WTC11 (cell line): Measurements from ENCODE around the gene NPFFR1. TPM values are rescaled to one million over a fixed set of nuclear protein-coding genes. Genes with fewer than 3 reads are reported as not detected.
A peak's percentile ranks its signal among the peaks of the same experiment; 100 is the strongest.

Experiments
- ATAC-seq: fragments of 200-7000 bp; cut with Tn5 transposase; 2 replicates; pipeline ENCODE4 v1.10.0; 2021; ENCODE audit warnings: mild to moderate bottlenecking, moderate library complexity
- CTCF ChIA-PET: fragments of 300-600 bp; sonication (Branson Sonifier 250); formaldehyde crosslinking; loops from one replicate; lab custom pipeline; 2021; ENCODE audit warnings: antibody characterized with exemption; lab: Charles Lee
- POLR2A ChIA-PET: fragments of 350-600 bp; sonication (Branson Sonifier 250); formaldehyde crosslinking; loops from one replicate; lab custom pipeline; 2021; ENCODE audit warnings: antibody characterized with exemption; lab: Charles Lee
- DNase-seq: peaks from one replicate; pipeline ENCODE4 v3.0.0; 2021; ENCODE audit warnings: low spot score
- H3K27ac Mint-ChIP-seq: 2 replicates; pipeline ENCODE4 v1.8.0; 2021; ENCODE audit warnings: mixed read lengths
- H3K27me3 Mint-ChIP-seq: 2 replicates; pipeline ENCODE4 v1.8.0; 2021; ENCODE audit warnings: low read depth, mild to moderate bottlenecking, moderate library complexity, mixed read lengths
- H3K36me3 Mint-ChIP-seq: 2 replicates; pipeline ENCODE4 v1.8.0; 2021; ENCODE audit warnings: mixed read lengths
- H3K4me1 Mint-ChIP-seq: 2 replicates; pipeline ENCODE4 v1.8.0; 2022; ENCODE audit warnings: mixed read lengths
- H3K4me3 Mint-ChIP-seq: 2 replicates; pipeline ENCODE4 v1.8.0; 2021; ENCODE audit warnings: mild to moderate bottlenecking, moderate library complexity, mixed read lengths
- H3K9me3 Mint-ChIP-seq: 2 replicates; pipeline ENCODE4 v1.8.0; 2021; ENCODE audit warnings: mixed read lengths
- ARID4B ChIP-seq: sonication (generic); formaldehyde crosslinking; IDR thresholded peaks from 2 replicates; pipeline ENCODE4 v1.8.0; 2023; ENCODE audit warnings: missing genetic modification reagents, mild to moderate bottlenecking, borderline replicate concordance
- CREB1 ChIP-seq: sonication (generic); formaldehyde crosslinking; IDR thresholded peaks from 2 replicates; pipeline ENCODE4 v1.8.0; 2023; ENCODE audit warnings: mild to moderate bottlenecking, missing genetic modification reagents
- ELF4 ChIP-seq: sonication (generic); formaldehyde crosslinking; IDR thresholded peaks from 2 replicates; pipeline ENCODE4 v1.8.1; 2022; ENCODE audit warnings: low read depth, mild to moderate bottlenecking, moderate library complexity, missing genetic modification reagents
- EMX1 ChIP-seq: fragments of 250-450 bp; sonication (Bioruptor Pico); IDR thresholded peaks from 2 replicates; pipeline ENCODE4 v1.8.0; 2021; ENCODE audit warnings: mild to moderate bottlenecking
- ETV6 ChIP-seq: sonication (generic); formaldehyde crosslinking; IDR thresholded peaks from 2 replicates; pipeline ENCODE4 v1.8.1; 2022; ENCODE audit warnings: mild to moderate bottlenecking, missing genetic modification reagents
- FOXP4 ChIP-seq: sonication (generic); formaldehyde crosslinking; IDR thresholded peaks from 2 replicates; pipeline ENCODE4 v1.8.0; 2022; ENCODE audit warnings: mild to moderate bottlenecking, missing genetic modification reagents
- IRF1 ChIP-seq: sonication (generic); formaldehyde crosslinking; IDR thresholded peaks from 2 replicates; pipeline ENCODE4 v1.8.0; 2023; ENCODE audit warnings: missing genetic modification reagents
- NFATC4 ChIP-seq: fragments of 250-450 bp; sonication (Bioruptor Pico); IDR thresholded peaks from 2 replicates; pipeline ENCODE4 v1.9.0; 2021; ENCODE audit warnings: mild to moderate bottlenecking
- RORB ChIP-seq: fragments of 250-450 bp; sonication (Bioruptor Pico); IDR thresholded peaks from 2 replicates; pipeline ENCODE4 v1.9.0; 2021; ENCODE audit warnings: mild to moderate bottlenecking
- TCF7 ChIP-seq: sonication (generic); formaldehyde crosslinking; IDR thresholded peaks from 2 replicates; pipeline ENCODE4 v1.8.0; 2022; ENCODE audit warnings: mild to moderate bottlenecking, low read depth, missing genetic modification reagents, moderate library complexity
- TEAD1 ChIP-seq: sonication (generic); formaldehyde crosslinking; IDR thresholded peaks from 2 replicates; pipeline ENCODE4 v1.8.0; 2022; ENCODE audit warnings: mild to moderate bottlenecking, missing genetic modification reagents
- ZBTB21 ChIP-seq: sonication (generic); formaldehyde crosslinking; IDR thresholded peaks from 2 replicates; pipeline ENCODE4 v1.8.1; 2023; ENCODE audit warnings: mild to moderate bottlenecking, missing genetic modification reagents, borderline replicate concordance
- ZNF263 ChIP-seq: sonication (generic); formaldehyde crosslinking; IDR thresholded peaks from 2 replicates; pipeline ENCODE4 v1.8.1; 2022; ENCODE audit warnings: low read depth, mild to moderate bottlenecking, moderate library complexity, missing genetic modification reagents
- ZNF396 ChIP-seq: fragments of 250-450 bp; sonication (Bioruptor Pico); IDR thresholded peaks from 2 replicates; pipeline ENCODE4 v1.8.0; 2021; ENCODE audit warnings: mild to moderate bottlenecking, moderate library complexity, borderline replicate concordance
- ZNF423 ChIP-seq: fragments of 250-450 bp; sonication (Bioruptor Pico); IDR thresholded peaks from 2 replicates; pipeline ENCODE4 v2.1.2; 2022; ENCODE audit warnings: mild to moderate bottlenecking, moderate library complexity
- ZNF532 ChIP-seq: fragments of 250-450 bp; sonication (Bioruptor Pico); IDR thresholded peaks from 2 replicates; pipeline ENCODE4 v1.9.0; 2021; ENCODE audit warnings: mild to moderate bottlenecking, borderline replicate concordance
- total RNA-seq: library from RNA; stranded (reverse); gene quantifications from 3 replicates; pipeline ENCODE4 v1.2.3, GENCODE V29; 2021
- TF ChIP-seq, protein P1 (sequence below): sonication (generic); formaldehyde crosslinking; IDR thresholded peaks from 2 replicates; pipeline ENCODE4 v1.8.0; 2022; ENCODE audit warnings: mild to moderate bottlenecking, missing genetic modification reagents
- TF ChIP-seq, protein P2 (sequence below): sonication (generic); formaldehyde crosslinking; IDR thresholded peaks from 2 replicates; pipeline ENCODE4 v1.8.1; 2022; ENCODE audit warnings: low read depth, mild to moderate bottlenecking, moderate library complexity, missing genetic modification reagents, borderline replicate concordance

NPFFR1 gene
- total RNA-seq, 1 experiment from 2014 or later, result 0.04 TPM

GRCh38 chr10:70266056-70266455 lies 17.7 kb downstream of the NPFFR1 start (continued):
- TF ChIP-seq, protein P1, sequence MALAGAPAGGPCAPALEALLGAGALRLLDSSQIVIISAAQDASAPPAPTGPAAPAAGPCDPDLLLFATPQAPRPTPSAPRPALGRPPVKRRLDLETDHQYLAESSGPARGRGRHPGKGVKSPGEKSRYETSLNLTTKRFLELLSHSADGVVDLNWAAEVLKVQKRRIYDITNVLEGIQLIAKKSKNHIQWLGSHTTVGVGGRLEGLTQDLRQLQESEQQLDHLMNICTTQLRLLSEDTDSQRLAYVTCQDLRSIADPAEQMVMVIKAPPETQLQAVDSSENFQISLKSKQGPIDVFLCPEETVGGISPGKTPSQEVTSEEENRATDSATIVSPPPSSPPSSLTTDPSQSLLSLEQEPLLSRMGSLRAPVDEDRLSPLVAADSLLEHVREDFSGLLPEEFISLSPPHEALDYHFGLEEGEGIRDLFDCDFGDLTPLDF (CRISPR knock-in tag), result no peak
- TF ChIP-seq EMX1 (no peak), CREB1 (CRISPR knock-in tag) (no peak)
- TF ChIP-seq, protein P2, sequence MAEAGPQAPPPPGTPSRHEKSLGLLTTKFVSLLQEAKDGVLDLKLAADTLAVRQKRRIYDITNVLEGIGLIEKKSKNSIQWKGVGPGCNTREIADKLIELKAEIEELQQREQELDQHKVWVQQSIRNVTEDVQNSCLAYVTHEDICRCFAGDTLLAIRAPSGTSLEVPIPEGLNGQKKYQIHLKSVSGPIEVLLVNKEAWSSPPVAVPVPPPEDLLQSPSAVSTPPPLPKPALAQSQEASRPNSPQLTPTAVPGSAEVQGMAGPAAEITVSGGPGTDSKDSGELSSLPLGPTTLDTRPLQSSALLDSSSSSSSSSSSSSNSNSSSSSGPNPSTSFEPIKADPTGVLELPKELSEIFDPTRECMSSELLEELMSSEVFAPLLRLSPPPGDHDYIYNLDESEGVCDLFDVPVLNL (CRISPR knock-in tag), result no peak

DNA sequence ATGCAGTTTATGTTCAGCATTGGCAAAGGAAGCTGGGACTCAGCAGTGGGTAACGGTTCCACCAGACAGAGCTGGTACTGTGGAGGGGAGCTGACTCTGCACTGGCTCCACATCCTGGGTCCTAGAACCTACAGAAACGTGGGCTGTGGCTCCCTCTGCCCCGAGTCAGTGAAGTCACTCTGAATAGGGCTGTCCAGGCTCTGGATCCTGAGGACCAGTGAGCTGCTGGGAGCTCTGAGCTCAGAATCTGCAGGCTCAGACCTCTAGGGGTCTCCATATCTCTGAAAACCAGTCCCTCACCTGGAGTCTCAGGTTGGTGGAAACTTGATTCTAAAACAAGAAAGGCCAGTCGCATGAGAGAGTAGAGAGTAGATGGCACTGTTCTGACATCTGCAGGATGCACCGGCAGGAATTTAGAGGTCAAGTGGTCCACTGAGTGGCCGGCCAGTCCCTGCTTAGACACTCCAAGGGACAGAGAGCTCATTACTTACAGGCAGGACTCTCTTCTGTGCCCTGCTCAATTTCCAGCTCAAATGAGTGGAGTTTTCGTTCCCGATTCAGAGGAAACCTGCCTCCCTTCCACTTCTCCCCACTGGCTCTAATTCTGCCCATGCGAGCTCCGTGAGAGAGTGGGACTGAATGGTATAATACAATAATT lies 18.6 kb downstream of the NPFFR1 start:
- TF ChIP-seq ETV6 (CRISPR knock-in tag) (0 out of 2 replicates have a peak, but pooled peaks have one; percentile 21), ZNF263 (CRISPR knock-in tag) (no peak)
- POLR2A ChIA-PET, result interaction anchor here (0.6 to 1.1 kb wide), 2 partner anchors 38 to 119 kb away, joined by 4 read pairs; partner anchors contain the start of gene TYSND1
- H3K9me3 Mint-ChIP-seq, result peaks cover 18% of the 10 kb centered on the region
- DNase-seq (peak; percentile 69), ATAC-seq (peak; percentile 98)
- CTCF ChIA-PET, result interaction anchor here (0.6 to 7.2 kb wide), 72 partner anchors 10 to 350 kb away, joined by 3 to 177 read pairs (median 5); partner anchors contain the start of genes EIF4EBP2, NPFFR1, PPA1 and SAR1A
- no peak overlapping the region for H3K4me3 Mint-ChIP-seq
- H3K27ac Mint-ChIP-seq, result no peak overlapping the region
- H3K36me3 Mint-ChIP-seq, result no peaks in the 10 kb centered on the region
- H3K4me1 Mint-ChIP-seq, result no peaks in the 10 kb centered on the region; the same call in 1 of the 2 replicates
- H3K27me3 Mint-ChIP-seq, result peaks cover 9% of the 10 kb centered on the region

DNA sequence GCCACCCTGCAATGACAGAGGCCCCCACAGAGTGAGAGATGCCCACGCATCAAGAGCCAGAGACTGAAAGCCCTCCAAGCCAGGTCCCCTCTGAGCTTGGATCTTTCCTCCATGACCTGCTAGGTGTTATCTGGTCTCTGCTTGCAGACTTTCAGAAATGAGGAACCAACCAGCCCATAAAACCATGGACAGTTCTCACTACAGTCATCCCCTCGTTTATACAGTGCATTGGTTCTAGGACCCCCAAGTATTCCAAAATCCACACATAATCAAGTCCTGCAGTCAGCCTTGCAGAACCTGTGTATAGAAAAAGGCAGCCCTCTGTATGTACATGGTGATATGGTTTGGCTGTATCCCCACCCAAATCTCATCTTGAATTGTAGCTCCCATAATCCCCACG lies 23.1 kb downstream of the NPFFR1 start:
- H3K4me3 Mint-ChIP-seq, result no peak overlapping the region
- ChIA-PET POLR2A (interaction anchor here (1.1 kb wide), 1 partner anchor 27 kb away, joined by 3 read pairs; no protein-coding TSS in a partner anchor), CTCF (interaction anchor here (0.9 to 3.8 kb wide), 15 partner anchors 9 to 127 kb away, joined by 3 to 35 read pairs (median 5); partner anchors contain the start of gene PPA1)
- DNase-seq, result no peak
- ATAC-seq, result no peak
- no peaks in the 10 kb centered on the region for H3K36me3 Mint-ChIP-seq
- no peaks in the 10 kb centered on the region; the same call in 1 of the 2 replicates for H3K4me1 Mint-ChIP-seq
- peaks cover 18% of the 10 kb centered on the region for H3K9me3 Mint-ChIP-seq
- H3K27me3 Mint-ChIP-seq, result peaks cover 3% of the 10 kb centered on the region
- no peak overlapping the region for H3K27ac Mint-ChIP-seq
- TF ChIP-seq IRF1 (CRISPR knock-in tag) (no peak), EMX1 (no peak), ELF4 (CRISPR knock-in tag) (no peak), ZNF423 (CRISPR knock-in tag) (no peak), ARID4B (no peak), FOXP4 (CRISPR knock-in tag) (no peak), ZNF396 (CRISPR knock-in tag) (no peak), TCF7 (no peak), ZBTB21 (CRISPR knock-in tag) (no peak), NFATC4 (CRISPR knock-in tag) (no peak), TEAD1 (CRISPR knock-in tag) (no peak), ZNF532 (CRISPR knock-in tag) (no peak), RORB (no peak)
